Fibroblast of villous mesenchyme (primary cell): Measurements from ENCODE around the gene LRG1. TPM values are rescaled to one million over a fixed set of nuclear protein-coding genes. Genes with fewer than 3 reads are reported as not detected.
A peak's percentile ranks its signal among the peaks of the same experiment; 100 is the strongest.

Experiments used
- DNase-seq: peaks from one replicate; pipeline ENCODE4 v3.0.0-alpha.2; 2010; ENCODE audit warnings: low read depth
- H3K4me3 ChIP-seq: 2 replicates; pipeline ENCODE4 v1.5.1; 2011; ENCODE audit warnings: low read depth, mild to moderate bottlenecking, low read length
- total RNA-seq: library from RNA; depleted of rRNA; stranded (reverse); fragments of >200 nt; gene quantifications from 2 replicates; pipeline ENCODE4 v1.2.3, GENCODE V29; 2012
- TF ChIP-seq, protein P1 (sequence below): IDR thresholded peaks from 2 replicates; pipeline ENCODE4 v1.5.1; 2012; ENCODE audit warnings: low read depth, mild to moderate bottlenecking, low read length; ENCODE audit not compliant: insufficient read depth

Gene LRG1
- total RNA-seq, 1 donor, result not detected

DNA sequence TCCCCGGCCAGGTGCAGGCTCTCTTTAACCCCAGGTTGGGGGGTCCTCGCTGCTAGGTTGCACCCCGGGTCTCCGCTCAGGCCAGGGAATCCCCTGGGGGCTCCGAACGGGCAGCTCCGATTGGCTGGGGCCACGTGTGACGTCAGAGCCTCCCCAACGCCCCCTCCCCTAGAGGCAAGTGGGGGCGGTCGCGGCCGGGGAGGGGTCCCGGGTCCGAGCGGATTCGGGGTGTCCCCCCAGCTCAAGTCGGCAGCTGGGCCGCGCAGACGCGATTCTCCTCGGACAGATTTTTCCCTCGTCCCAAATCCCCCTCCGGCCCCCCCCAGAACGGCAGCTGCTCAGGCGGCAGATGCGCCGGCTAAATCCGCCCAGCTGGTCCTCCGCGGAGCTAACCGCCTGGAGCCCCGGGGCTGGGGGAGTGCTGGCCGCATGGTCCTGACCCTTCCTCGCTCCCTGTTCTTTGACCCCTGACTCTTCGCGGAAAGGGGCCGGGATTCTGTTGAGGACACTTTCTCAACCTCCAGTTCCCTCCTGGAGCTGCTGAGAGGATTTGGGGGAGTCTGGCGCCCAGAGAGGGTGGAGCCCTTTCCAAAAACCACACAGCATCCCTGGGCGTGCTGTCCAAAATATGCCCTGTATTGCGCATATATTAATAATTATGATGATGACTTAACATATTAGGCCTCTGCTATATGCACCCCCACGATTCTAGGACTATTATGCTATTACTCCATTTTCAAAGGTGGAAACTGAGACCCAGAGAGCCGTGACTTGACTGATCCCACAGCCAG is 45.0 kb upstream of the LRG1 start:
- TF ChIP-seq, protein P1, sequence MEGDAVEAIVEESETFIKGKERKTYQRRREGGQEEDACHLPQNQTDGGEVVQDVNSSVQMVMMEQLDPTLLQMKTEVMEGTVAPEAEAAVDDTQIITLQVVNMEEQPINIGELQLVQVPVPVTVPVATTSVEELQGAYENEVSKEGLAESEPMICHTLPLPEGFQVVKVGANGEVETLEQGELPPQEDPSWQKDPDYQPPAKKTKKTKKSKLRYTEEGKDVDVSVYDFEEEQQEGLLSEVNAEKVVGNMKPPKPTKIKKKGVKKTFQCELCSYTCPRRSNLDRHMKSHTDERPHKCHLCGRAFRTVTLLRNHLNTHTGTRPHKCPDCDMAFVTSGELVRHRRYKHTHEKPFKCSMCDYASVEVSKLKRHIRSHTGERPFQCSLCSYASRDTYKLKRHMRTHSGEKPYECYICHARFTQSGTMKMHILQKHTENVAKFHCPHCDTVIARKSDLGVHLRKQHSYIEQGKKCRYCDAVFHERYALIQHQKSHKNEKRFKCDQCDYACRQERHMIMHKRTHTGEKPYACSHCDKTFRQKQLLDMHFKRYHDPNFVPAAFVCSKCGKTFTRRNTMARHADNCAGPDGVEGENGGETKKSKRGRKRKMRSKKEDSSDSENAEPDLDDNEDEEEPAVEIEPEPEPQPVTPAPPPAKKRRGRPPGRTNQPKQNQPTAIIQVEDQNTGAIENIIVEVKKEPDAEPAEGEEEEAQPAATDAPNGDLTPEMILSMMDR, result no peak
- peak overlapping the region; percentile 65 for H3K4me3 ChIP-seq
- DNase-seq, result peak; percentile 40

DNA sequence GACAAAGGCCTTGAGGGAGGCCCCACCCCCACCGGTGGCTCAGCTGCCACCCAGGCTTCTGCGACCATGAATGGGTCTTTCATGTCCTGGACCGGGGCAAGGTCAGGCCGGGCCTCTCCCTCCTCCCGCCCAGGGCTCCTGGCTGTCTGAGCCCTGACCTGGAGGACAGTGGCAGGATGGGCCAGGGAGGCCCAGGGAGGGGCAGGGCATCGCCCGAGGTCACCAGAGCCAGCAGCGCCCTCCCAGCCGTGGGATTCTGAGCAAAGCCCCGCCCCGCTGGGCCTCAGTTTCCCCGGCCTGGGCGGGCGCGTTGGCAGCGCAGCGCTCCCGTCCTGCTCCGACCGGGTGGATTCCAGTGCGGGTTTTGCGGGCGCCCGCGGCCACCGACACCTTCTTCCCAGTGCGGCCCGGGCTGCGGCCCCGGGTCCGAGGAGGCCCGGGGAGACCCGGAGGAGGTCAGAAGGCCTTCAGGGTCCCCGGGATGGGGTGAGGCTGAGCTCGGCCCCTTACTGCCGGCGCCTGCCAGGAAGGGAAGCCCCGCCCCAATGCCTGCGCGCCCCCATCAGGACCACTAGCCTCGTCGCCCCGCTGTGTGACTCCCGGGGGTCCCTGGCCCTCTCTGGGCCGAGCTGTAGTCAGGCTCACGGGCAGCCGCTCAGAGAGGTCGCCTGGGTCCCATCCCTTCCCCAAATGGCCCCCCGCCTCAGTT is 44.3 kb upstream of the LRG1 start:
- peak overlapping the region; percentile 65 for H3K4me3 ChIP-seq
- TF ChIP-seq, protein P1, result no peak
- DNase-seq, result peak; percentile 42

DNA sequence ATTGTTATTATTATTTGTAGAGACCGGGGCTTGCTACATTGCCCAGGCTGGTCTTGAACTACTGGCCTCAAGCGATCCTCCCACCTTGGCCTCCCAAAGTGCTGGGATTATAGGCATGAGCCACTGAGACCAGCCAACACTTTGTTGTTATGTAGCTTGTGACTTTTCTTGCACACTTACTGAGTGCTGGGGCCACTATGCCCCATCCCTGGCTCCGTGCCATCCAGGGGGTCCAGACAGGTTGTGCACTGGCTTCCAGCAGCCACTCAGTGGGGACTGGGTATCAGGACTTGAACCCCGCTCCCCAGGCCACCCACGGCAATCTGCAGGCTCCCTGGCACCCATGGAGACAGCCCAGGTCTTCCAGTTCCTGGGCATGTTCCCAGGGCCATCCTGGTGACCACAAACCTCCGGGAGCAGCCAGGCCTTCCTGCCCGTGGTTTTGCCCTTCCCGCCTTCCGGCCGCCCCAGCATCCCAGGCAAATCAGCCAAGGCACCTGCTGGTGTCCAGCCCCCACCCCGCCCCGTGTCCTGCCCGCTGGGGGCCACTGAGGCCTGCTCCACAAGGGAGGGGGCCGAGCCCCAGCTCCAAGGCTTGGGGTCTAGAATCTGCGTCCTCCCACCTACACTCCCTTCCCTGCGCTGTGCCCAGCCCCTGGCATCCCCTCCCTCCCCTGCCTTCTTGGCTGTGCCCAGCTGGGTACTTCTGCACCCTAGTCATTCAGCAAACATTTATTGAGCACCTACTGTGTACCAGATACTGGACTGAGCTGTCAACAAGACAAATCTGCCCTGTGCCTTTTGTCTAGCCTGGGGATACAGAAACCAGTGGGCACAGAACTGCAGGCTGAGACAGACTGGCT is 43.4 kb upstream of the LRG1 start:
- TF ChIP-seq, protein P1, result no peak

DNA sequence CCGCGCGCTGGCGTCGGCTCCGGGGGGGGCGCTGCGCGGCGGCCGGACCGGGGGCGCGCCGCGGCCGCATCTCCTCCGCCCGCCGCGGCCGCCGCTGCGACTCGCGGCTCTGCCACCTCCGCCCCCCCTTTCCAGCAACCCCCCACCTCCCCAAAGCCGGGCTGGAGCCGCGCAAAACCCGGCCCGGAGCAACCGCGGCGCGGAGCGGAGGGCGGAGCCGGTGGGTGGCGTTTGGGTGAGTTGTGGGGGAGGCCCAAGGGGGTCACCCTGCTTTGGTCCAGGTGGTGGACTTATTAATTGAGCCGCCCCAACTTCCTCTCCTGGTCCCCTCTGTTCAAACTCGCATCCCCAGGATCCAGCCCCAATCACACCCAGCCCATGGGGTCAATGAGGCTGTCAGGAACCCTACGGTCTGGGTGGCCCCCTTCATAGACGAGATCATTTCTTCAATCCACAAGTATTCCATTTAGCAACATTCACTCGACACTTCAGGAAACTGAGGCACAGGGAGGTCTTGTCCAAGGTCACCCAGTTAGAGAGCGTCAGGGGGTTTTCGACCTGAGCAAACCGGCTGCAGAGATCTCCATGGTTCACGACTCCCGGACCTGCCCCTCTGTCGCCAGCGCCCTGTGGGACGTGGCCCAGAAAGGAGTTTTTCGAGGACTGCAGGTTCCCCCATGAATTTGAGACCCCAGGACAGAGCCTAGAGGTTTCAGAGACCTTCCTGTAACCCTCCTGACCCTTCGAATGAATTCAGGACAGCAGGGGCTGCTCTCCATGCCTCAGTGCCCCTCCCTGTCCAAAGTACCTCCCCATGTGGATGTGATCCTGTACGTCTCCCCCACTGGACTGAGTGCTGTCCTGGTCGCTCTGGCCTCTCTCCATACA is 42.1 kb upstream of the LRG1 start:
- TF ChIP-seq, protein P1, result no peak

More for the DNA sequence above, 43.4 kb upstream of the LRG1 start:
- DNase-seq, result no peak
- H3K4me3 ChIP-seq, result no peak overlapping the region

DNA sequence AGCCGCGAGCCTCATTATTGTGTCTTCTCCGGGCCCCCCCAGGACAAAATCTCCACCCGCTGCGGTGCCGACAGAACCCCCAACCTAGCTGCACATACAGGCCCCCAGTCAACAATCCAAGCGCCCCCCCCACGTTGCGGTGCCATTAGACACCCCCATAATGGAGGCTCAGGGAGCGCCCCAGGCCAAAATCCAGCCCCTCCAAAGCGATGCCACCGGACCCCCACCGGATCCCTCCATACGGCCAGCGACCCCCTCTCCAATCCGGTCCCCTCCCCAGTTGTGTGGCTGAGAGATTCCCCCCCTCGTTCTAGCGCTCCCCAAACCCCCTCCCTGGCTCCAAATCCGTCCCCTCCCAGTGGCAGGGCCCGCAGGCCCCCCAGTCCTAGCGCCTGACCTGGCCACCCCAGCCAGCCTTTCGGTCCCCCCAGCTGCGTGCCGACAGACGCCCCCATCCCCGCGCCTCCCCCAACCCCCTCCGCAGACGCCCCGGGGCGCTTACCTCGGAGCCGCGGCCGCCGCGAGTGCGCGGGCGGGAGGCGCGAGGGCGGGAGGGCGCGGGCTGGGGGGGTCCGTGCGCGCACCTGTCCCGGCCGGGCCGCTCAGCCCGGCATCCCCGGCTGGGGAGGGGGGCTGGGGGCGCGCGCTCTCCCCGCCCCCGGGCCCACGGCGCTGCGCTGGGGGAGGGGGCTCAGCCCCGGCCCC is 41.3 kb upstream of the LRG1 start:
- DNase-seq, result no peak
- TF ChIP-seq, protein P1, result no peak
- H3K4me3 ChIP-seq, result peak overlapping the region; percentile 50

More for the DNA sequence above, 42.1 kb upstream of the LRG1 start:
- no peak overlapping the region for H3K4me3 ChIP-seq
- DNase-seq, result no peak
